ENCODE measurements around the gene TRMT61A. TPM values are rescaled to one million over a fixed set of nuclear protein-coding genes. Genes with fewer than 3 reads are reported as not detected.

TRMT61A gene
- 8.1 and 11.2 TPM in 2 replicates for total RNA-seq

GRCh38 chr14:103528587-103529382, at the start of gene TRMT61A:
TRMT61A (plus strand) TSS chr14:103529196; CDS start chr14:103529979, 783 bp downstream.

GRCh38 chr14:103522649-103523574, 6.1 kb upstream of the TRMT61A start, which contains the start of gene CKB:
CKB (minus strand) TSS chr14:103522830; CDS start chr14:103522493, 337 bp downstream.

GRCh38 chr14:103562429-103563225, 33.6 kb downstream of the TRMT61A start, which contains the start of the genes BAG5 and COA8:
BAG5 (minus strand) TSS chr14:103562657; CDS start chr14:103561164, 1,493 bp downstream.
COA8 (plus strand) TSS chr14:103562960; CDS start chr14:103563002, 42 bp downstream.

Other genes starting within 250 kb of the TRMT61A start
- gene EIF5, start 195.0 kb upstream of the TRMT61A start, total RNA-seq = 97.7 and 145 TPM in 2 replicates
- 50.5 and 54.9 TPM in 2 replicates for gene MARK3, start 143.8 kb upstream of the TRMT61A start, total RNA-seq
- 44.9 and 67.9 TPM in 2 replicates for gene CKB, start 6.4 kb upstream of the TRMT61A start, total RNA-seq
- 19.7 and 21.1 TPM in 2 replicates for gene BAG5, start 33.5 kb downstream of the TRMT61A start, total RNA-seq
- 27.5 and 57.8 TPM in 2 replicates for gene COA8, start 33.8 kb downstream of the TRMT61A start, total RNA-seq
- gene KLC1, start 100.0 kb downstream of the TRMT61A start, total RNA-seq = 170 and 195 TPM in 2 replicates
- 6.0 and 11.0 TPM in 2 replicates for gene XRCC3, start 186.3 kb downstream of the TRMT61A start, total RNA-seq
- gene ZFYVE21, start 186.6 kb downstream of the TRMT61A start, total RNA-seq = 40.8 and 45.4 TPM in 2 replicates

Data from cardiac atrium fibroblast (primary cell).